Activated CD4-positive, CD25-positive, alpha-beta regulatory T cell treated with anti-CD3 and anti-CD28 coated beads, Interleukin-2, amount 50 U/mL, for 72 hours (primary cell): ENCODE measurements around the gene GSTM5.
A peak's percentile ranks its signal among the peaks of the same experiment; 100 is the strongest.

Experiments used
- DNase-seq: peaks from one replicate; pipeline ENCODE4 v3.0.0; 2021

GSTM5 gene

DNA sequence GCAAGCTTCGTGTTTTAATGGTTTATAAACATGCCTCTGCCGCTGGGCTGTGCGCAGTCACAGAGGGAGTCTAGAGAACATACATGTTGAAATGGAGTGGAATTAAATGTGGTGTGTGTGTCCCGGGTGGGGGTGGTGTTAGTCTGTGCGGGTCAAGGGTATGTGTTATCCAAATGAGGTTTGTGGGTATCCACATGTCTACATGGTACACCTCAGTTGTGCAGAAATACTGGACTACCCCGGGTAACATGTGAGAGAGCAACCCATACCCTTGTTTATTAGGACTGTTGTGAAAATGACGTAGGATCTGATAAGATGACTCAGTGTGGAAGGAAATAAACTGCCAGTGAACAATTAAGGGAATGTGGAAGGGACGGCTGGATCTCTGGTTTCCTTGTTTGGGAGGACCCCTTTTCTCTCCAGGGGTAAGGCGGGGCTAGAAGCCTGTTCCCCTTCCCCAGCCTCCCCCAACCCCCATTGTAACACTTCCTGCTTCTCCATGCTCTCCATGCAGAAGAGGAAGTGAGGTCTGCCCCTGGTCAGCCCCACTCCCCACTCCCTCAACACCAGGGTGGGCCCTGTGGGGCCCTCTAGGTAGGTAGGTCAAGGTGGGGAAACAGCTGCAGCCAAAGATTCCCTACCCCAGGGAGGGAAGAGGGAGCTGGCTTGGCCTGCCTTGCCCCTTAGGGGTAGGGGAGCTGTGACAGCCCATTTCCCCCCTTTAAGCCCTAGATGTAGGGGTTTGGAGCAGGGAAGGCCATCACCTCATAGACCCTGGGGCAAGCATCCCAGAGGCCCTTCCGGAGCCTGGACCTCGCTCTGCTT is 51.0 kb downstream of the GSTM5 start:
- DNase-seq, result peak; percentile 26

DNA sequence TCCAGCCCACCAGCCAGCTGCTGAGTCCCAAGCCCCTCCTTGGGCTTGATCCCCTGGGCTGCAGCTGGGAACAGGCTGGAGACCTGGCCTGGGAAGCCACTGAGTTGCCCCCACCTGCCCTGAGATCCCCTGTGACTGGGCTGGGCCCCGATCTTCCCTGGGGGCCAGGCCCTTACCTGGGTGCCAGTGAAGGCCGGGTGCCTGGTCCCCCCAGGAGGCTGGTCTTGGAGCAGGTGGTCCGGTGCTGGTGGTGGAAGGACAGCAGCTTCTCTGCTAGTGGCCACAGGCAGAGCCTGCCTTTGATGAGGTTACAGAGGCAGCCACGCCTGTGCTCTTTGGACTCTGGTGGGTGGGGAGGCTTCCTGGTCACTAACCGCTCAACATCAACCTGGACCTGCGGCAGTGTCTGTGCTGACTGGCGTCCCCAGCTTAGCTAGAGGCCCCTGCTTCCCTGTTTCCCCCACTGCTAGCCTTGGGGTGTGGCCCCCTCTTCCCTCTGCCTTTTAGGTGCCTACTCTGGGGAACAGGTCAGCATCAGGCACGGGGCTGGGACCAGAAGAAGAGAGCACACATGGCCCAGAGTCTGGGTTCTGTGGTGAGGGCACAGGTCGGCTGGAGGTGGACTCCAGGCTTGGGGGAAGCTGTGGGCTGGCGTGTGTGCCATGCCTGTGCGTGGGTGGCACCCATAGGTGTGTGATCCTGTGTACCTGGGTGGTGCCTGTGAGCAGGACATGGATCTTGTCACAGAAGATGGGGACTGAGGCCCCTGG is 51.8 kb downstream of the GSTM5 start, which contains the start of gene EPS8L3:
EPS8L3 (minus strand) TSS at position 278 of the 770 bp plus-strand sequence. CDS start 2,174 bp downstream, outside the sequence.
- DNase-seq, result peak; percentile 20

DNA sequence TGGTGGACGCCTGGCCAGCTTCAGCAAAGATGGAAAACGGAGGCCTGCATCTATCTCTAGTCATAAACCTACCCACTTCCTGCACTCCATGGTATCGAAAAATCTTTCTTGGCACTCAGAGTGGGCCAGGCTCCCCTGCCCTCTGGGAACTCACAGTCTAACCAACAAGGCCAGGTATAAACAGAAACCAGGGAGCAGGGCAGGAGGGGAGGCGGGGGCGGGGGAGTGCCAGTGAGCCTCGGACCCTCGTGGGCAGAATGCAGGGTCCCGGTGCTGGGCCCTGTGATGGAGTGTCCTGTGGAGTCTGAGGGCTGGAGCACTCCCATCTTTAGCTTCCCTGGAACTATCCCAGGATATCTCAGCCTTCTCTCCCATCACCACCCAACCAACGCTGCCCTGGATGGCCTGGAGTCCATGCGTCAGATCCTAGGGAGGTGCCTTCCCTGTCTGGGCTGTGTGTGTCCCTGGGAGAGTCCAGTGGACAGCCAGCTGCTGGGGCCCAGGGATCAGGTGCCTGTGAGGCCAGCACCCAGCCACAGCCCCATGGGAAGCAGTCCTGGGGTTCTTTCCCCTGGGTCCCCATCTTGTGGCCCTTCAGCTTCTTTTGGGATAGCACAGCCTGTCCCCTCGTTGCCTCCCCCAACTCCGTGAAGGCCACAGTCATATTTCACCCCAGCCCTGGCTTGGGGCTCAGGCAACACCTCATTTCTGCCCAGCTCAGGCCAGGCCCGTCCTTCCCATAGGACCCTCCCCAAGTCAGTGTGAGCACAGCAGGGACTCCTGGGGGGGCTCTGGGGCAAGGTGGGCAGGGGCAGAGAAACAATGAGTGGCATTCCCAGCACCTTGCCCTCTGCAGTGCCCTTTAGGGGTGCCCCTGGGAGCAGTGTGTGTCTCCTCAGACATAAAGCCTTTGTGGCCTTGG is 52.8 kb downstream of the GSTM5 start:
- peak; percentile 19 for DNase-seq

DNA sequence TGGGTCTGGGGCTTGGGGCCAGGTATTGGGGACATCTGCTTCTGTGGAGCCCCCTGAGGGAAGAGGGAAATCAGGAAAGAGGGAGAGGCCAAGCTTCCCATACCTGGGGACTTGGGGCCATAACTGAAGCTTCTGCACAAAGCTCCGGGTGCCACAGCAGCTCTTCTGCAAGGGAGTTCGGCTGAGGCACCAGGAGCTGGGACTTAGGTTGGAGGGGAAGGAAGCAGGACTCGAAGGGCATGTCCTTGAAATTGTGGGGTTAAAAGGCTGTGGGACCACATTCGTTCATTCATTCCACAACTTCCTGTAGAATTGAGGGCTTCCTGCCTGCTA is 53.4 kb downstream of the GSTM5 start:
- no peak for DNase-seq

DNA sequence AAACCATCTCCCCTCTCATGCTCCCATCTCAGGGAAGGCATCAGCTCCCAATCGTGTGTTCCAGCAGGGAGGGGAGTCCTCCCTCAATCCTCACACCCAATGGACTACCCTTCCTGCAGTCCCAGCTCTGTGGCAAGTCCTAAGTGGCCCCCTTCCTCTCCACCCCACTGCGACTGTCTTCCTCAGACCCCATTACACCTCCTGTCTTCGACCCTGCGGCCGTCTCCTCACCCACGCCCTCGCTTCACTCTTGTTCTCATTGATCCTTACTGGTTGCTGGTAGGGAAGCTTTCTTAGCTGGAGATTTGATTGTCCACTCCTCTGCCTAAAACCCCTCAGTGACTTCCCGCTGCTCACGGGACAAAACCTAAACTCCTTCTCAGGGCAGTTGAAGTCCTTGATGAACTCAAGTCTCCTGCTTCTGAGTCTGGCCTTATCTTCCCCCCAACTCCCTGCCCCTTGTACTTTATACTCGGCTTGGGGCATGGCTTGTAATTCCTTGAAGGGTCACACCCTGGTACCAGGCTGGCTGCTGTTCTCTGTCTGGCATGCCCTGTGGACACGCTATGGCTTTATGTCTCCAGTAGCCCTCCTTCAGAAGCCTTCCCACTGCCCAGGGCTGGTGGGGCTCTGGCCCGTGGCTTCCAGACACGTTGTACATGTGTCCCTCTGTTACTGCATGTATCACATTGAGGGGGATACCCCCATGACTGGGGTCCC is 54.0 kb downstream of the GSTM5 start:
- DNase-seq, result peak; percentile 14

- DNase-seq, result peak; percentile 6
These were observed 55.1 kb downstream of the GSTM5 start for GRCh38 chr1:109766991-109767636.
